ENCODE data around the gene CBX5. TPM values are rescaled to one million over a fixed set of nuclear protein-coding genes. Genes with fewer than 3 reads are reported as not detected.

The CBX5 gene
- total and polyA plus RNA-seq, 2 of the 8 experiments (the other 6 are each of a cell fraction or from before 2014, with no cell fraction given) = 62.4 to 231 TPM

DNA sequence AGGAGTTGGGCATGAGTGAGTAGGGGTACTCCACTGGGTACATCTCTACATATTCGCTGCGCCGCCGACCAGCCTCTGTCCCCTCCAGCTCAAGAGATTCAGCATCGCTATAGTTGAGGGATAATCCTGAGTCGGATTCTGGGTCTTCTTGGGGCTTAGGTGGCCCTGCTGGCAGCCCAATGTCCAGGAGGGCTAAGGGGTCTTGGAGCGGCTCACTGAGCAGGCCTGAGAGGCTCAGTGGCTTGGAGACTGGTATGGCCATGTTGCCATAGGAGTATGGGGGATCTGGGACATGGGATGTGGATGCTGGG is 13.0 kb upstream of the CBX5 start:
- Histone ChIP-seq H3K27ac (ENCODE audit: low read depth, low read length) (no peak overlapping the region), H3K56ac (replicated peaks; ENCODE audit: insufficient read length, low read depth, low read length) (no peak overlapping the region), H3K9ac (replicated peaks in 1 of 4; ENCODE audit: extremely low read depth in 1 of 4, low read depth in 3 of 4, low read length in 3 of 4) (no peak overlapping the region), H3K27me3 (replicated peaks in 1 of 4; ENCODE audit: control insufficient read depth in 3 of 4, extremely low read depth in 1 of 4, insufficient read depth in 3 of 4, low read length in 3 of 4) (no peaks in the 10 kb centered on the region), H2BK120ac (replicated peaks; ENCODE audit: low read depth, low read length) (no peak overlapping the region), H3K23me2 (ENCODE audit: low read depth, low read length) (no peaks in the 10 kb centered on the region), H2AK5ac (ENCODE audit: low read depth, low read length) (no peak overlapping the region), H3K14ac (ENCODE audit: insufficient read length) (no peak overlapping the region), H2BK12ac (ENCODE audit: low read depth, low read length) (no peak overlapping the region), H3K4me1 (replicated peaks in 1 of 4; ENCODE audit: control insufficient read depth in 3 of 4, insufficient read depth in 4 of 4, low read length in 3 of 4) (no peaks in the 10 kb centered on the region), H4K91ac (replicated peaks; ENCODE audit: insufficient read length, low read length) (no peak overlapping the region), H3K79me2 (ENCODE audit: control insufficient read depth in 1 of 2, insufficient read depth in 2 of 2, low read length in 2 of 2) (no peaks in the 10 kb centered on the region), H4K20me1 (replicated peaks in 1 of 2; ENCODE audit: control insufficient read depth in 1 of 2, insufficient read depth in 2 of 2, low read length in 2 of 2) (peaks cover 0 to 2% of the 10 kb centered on the region in 2 experiments), H3K9me3 (ENCODE audit: insufficient read depth in 2 of 2, low read depth in 1 of 2, low read length in 1 of 2) (no peaks in the 10 kb centered on the region), H2BK15ac (ENCODE audit: low read length) (no peak overlapping the region), H4K5ac (ENCODE audit: insufficient read length, low read depth, low read length) (no peak overlapping the region), H3K79me1 (ENCODE audit: low read depth, low read length) (no peaks in the 10 kb centered on the region), H4K8ac (ENCODE audit: extremely low read depth, insufficient read depth, low read length) (no peak overlapping the region), H2BK5ac (ENCODE audit: low read depth, low read length) (no peak overlapping the region), H3K4me2 (ENCODE audit: insufficient read depth in 1 of 2, low read depth in 2 of 2, low read length in 2 of 2) (no peak overlapping the region), H3K23ac (ENCODE audit: insufficient read length) (no peak overlapping the region), H2BK20ac (ENCODE audit: low read length) (no peak overlapping the region), H3K4me3 (ENCODE audit: extremely low read depth in 1 of 4, insufficient read depth in 2 of 4, low read depth in 3 of 4, low read length in 4 of 4) (no peak overlapping the region), H3K4ac (replicated peaks; ENCODE audit: insufficient read length, low read depth, low read length) (no peak overlapping the region), H3K18ac (ENCODE audit: extremely low read depth, low read length) (no peak overlapping the region), H2AFZ (ENCODE audit: low read length) (no peak overlapping the region), H3K36me3 (ENCODE audit: control insufficient read depth in 2 of 4, insufficient read depth in 4 of 4, low read length in 3 of 4) (peaks cover 0 to 11% (median 0%) of the 10 kb centered on the region in 4 experiments; a peak in 3 of 8 replicates)
- no peak for DNase-seq (ENCODE audit: low read depth in 1 of 2, low spot score in 2 of 2)
- ChIA-PET POLR2A (ENCODE audit: partially characterized antibody) (interaction anchor here (0.8 to 15.0 kb wide), 17 partner anchors 8 to 87 kb away, joined by 3 to 1006 read pairs (median 5); partner anchors contain the start of genes CBX5, COPZ1 and HNRNPA1), CTCF (ENCODE audit: partially characterized antibody) (interaction anchor here (1.0 to 14.9 kb wide), 27 partner anchors 7 to 106 kb away, joined by 3 to 618 read pairs (median 7); partner anchors contain the start of genes CBX5, COPZ1, HNRNPA1 and NFE2)
- 92% methylated on average over 7 of the region's 7 CpGs; no CpG with 5 or more reads in 1 of the 2 experiments for WGBS, 2 experiments (ENCODE audit: extremely low coverage in 1 of 2, insufficient coverage in 1 of 2, insufficient read length in 1 of 2, insufficient replicate concordance in 2 of 2, low coverage in 1 of 2, low lambda C conversion rate in 2 of 2, missing lambda C conversion rate in 1 of 2)
- no peak for FAIRE-seq
- TF ChIP-seq ASH2L (IDR thresholded peaks at IDR 0.05; ENCODE audit: low read length) (no peak), TBP (IDR thresholded peaks at IDR 0.05; ENCODE audit: low read depth, low read length) (no peak), SP2 (IDR thresholded peaks at IDR 0.05; ENCODE audit: low read length) (no peak), TAF1 (IDR thresholded peaks at IDR 0.05; ENCODE audit: low read depth, low read length) (no peak), KDM1A (IDR thresholded peaks at IDR 0.05; ENCODE audit: borderline replicate concordance, low read length) (no peak), KDM4A (IDR thresholded peaks at IDR 0.05; ENCODE audit: low read depth, low read length, severe bottlenecking) (no peak), CBX5 (IDR thresholded peaks at IDR 0.05; ENCODE audit: low read depth, low read length) (no peak), NRF1 (IDR thresholded peaks at IDR 0.05; ENCODE audit: low read depth, low read length) (no peak), BACH1 (IDR thresholded peaks at IDR 0.05; ENCODE audit: low read length) (no peak)
